AG04449 (cell line): Measurements from ENCODE around the gene KAZN.

Experiments used
- CTCF ChIA-PET: fragments of 350-600 bp; formaldehyde crosslinking; extraction: SDS; loops from one replicate; lab custom pipeline; 2021; ENCODE audit warnings: antibody characterized with exemption; lab: Yijun Ruan, JAX
- POLR2A ChIA-PET: fragments of 400-600, 350-600 bp; formaldehyde crosslinking; extraction: SDS; loops from one replicate; lab custom pipeline; 2020; ENCODE audit warnings: antibody characterized with exemption, inconsistent platforms; lab: Yijun Ruan, JAX
- DNase-seq: peaks from one replicate; pipeline ENCODE4 v3.0.0-alpha.2; 2010; ENCODE audit warnings: low read depth, low spot score
- H3K4me3 ChIP-seq: 2 replicates; pipeline ENCODE4 v1.5.1; 2011; ENCODE audit warnings: low read depth, mild to moderate bottlenecking, control low read depth, low read length
- CTCF ChIP-seq: IDR thresholded peaks from one replicate; pipeline ENCODE4 v1.5.1; 2011; ENCODE audit warnings: mild to moderate bottlenecking, moderate library complexity, low read length, control low read depth, inconsistent platforms; ENCODE audit not compliant: insufficient read depth; ENCODE audit errors: missing control alignments

The KAZN gene

GRCh38 chr1:14593302-14593701, 5.2 kb upstream of the KAZN start:
- no peak for DNase-seq
- ChIA-PET CTCF (no interaction called here), POLR2A (no interaction called here)
- no peak for TF ChIP-seq CTCF
- H3K4me3 ChIP-seq: no peak overlapping the region

DNA sequence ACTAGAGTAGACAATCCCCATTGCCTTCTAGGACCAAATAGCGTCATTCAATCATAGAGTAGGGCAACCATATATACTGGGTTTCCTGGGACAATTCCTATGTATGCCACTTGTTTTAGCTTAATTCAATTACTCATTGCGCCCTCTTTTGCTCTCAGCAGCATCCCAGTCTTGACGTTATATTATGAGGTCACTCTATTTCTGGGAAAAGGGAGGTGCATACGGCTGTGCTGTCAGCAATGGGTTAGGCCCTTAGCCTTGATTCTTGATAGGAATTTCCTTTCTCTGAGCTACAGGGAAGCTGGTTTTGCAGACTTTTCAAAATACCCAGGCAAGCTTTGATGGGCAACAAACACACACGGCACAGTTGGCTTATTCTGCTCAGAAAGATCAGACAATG, 4.4 kb upstream of the KAZN start:
- ChIA-PET CTCF (no interaction called here), POLR2A (interaction anchor here (0.6 kb wide), 1 partner anchor 366 kb away, joined by 3 read pairs; no protein-coding TSS in a partner anchor)
- TF ChIP-seq CTCF: no peak
- DNase-seq: no peak
- no peak overlapping the region for H3K4me3 ChIP-seq

GRCh38 chr1:14596591-14596990, 1.9 kb upstream of the KAZN start:
- DNase-seq: no peak
- POLR2A ChIA-PET: no interaction called here
- TF ChIP-seq CTCF: no peak
- H3K4me3 ChIP-seq: no peak overlapping the region
- CTCF ChIA-PET: no interaction called here

DNA sequence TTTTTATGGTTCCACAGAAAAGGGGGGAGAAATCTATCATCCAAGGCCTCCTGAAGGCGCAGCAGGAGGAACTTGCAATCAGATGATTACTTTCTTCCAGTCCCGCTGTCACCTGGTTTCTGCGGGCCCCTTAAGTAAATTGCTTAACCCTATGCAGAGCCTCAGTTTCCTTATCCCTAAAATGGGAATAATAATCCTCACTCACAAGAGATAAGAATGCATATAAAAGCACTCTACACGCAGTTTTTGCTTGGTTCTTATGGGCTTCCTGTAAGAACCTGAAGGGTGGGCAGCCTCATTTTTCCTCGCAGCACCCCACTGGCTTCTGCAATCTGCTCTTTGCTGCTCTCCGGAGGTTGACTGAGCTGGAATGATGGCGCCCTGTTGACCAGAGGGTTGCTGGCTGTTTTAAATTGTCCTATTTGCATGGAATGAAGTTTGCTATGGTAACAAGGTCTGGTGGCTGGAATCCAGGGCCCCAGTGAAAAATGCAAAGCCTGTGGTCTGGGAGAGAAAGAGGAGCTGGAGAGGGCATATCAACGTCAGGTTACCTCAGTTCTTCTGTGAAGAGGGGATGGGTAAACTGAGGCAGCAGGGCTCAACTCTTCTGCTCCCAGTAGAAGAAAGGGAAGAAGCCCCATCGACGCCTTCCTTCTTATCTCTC, 1.0 kb upstream of the KAZN start:
- no peak for TF ChIP-seq CTCF
- no peak for DNase-seq
- H3K4me3 ChIP-seq: no peak overlapping the region
- ChIA-PET CTCF (no interaction called here), POLR2A (no interaction called here)

GRCh38 chr1:14598007-14598497, 433 bp upstream of the KAZN start:
- CTCF ChIA-PET: no interaction called here
- no peak overlapping the region for H3K4me3 ChIP-seq

More at GRCh38 chr1:14598007-14598497, 433 bp upstream of the KAZN start:
- TF ChIP-seq CTCF: no peak
- POLR2A ChIA-PET: no interaction called here
- no peak for DNase-seq
